ENCODE data around the gene AUH. TPM values are rescaled to one million over a fixed set of nuclear protein-coding genes. Genes with fewer than 3 reads are reported as not detected.

Gene AUH
- total and polyA plus RNA-seq, 2 donors from 2014 or later, result 31.6 to 63.5 TPM

DNA sequence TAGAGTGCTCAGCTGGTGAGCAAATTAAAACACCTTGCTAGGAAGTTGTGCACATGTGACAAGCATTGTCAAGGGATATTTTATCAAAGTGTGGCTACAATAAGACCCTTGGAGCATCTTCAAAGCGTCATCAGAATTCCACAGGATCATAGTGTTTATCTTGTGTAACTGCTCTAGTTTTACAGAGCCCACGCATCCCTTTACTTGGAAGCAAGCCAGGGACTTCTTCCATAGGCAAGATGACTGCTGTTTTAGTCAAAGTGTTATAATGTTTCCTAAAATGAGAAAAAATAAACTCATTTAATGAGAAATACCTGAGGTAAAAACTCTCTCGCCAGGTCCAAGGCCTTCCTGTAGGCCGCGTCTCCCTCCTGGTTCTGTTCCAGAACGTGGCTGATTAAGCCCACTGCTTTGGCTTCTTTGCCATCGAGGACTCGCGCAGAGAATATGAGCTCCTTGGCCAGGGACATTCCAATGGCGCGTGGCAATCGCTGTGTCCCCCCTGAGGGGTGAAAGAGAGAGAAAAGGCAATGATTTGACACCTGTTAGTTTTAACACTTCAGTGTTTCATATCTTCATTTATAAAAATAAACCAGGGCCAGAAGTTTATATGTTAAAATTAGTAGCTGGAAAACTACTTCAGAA, 141.1 kb downstream of the AUH start:
- TF ChIP-seq, protein P1, sequence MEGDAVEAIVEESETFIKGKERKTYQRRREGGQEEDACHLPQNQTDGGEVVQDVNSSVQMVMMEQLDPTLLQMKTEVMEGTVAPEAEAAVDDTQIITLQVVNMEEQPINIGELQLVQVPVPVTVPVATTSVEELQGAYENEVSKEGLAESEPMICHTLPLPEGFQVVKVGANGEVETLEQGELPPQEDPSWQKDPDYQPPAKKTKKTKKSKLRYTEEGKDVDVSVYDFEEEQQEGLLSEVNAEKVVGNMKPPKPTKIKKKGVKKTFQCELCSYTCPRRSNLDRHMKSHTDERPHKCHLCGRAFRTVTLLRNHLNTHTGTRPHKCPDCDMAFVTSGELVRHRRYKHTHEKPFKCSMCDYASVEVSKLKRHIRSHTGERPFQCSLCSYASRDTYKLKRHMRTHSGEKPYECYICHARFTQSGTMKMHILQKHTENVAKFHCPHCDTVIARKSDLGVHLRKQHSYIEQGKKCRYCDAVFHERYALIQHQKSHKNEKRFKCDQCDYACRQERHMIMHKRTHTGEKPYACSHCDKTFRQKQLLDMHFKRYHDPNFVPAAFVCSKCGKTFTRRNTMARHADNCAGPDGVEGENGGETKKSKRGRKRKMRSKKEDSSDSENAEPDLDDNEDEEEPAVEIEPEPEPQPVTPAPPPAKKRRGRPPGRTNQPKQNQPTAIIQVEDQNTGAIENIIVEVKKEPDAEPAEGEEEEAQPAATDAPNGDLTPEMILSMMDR (IDR thresholded peaks at IDR 0.05; ENCODE audit: borderline replicate concordance, extremely low read depth, insufficient read depth), result no peak
- Histone ChIP-seq H3K36me3 (ENCODE audit: control insufficient read depth in 2 of 3, insufficient read depth in 3 of 3, low read length in 3 of 3) (peaks cover 0 to 8% (median 4%) of the 10 kb centered on the region in 3 donors), H3K9ac (ENCODE audit: low read length in 3 of 3) (no peak overlapping the region), H3K4me3 (ENCODE audit: low read length in 3 of 3) (no peak overlapping the region), H3K27me3 (ENCODE audit: control insufficient read depth, insufficient read depth, low read length) (no peaks in the 10 kb centered on the region), H3K4me1 (ENCODE audit: control insufficient read depth in 2 of 3, insufficient read depth in 2 of 3, low read depth in 1 of 3, low read length in 3 of 3) (no peaks in the 10 kb centered on the region), H3K27ac (ENCODE audit: low read depth in 2 of 2, low read length in 2 of 2) (no peak overlapping the region), H3K9me3 (ENCODE audit: control insufficient read depth in 2 of 3, insufficient read depth in 1 of 3, low read length in 3 of 3) (no peaks in the 10 kb centered on the region)
- FAIRE-seq (no peak), DNase-seq (no peak)
- intact Hi-C loops (cut with DNase I), result no loop called here

DNA sequence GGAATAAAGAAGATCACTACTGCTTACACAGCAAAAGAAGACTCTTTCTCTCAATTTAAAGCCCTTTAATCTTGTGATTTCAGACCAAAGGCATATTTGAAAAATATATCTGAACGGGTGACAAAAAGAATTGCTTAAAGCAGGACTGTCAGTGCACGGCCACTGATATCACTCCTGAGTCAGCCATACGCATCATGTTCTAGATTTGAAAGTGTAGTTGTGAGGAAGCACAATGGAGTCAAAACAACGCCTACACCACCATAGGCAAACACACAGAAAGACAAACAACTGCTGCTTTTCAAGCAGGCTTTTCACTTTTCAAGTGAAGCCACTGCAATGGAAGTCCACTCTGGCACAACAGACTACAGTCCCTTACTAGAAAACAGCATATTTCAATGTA, 141.7 kb downstream of the AUH start:
- TF ChIP-seq, protein P1 (IDR thresholded peaks at IDR 0.05; ENCODE audit: borderline replicate concordance, extremely low read depth, insufficient read depth), result no peak
- H3K27me3 ChIP-seq (ENCODE audit: control insufficient read depth, insufficient read depth, low read length), result no peaks in the 10 kb centered on the region
- H3K4me1 ChIP-seq (ENCODE audit: control insufficient read depth in 2 of 3, insufficient read depth in 2 of 3, low read depth in 1 of 3, low read length in 3 of 3), result no peaks in the 10 kb centered on the region
- H3K4me3 ChIP-seq (ENCODE audit: low read length in 3 of 3), result no peak overlapping the region
- no peak overlapping the region for H3K27ac ChIP-seq (ENCODE audit: low read depth in 2 of 2, low read length in 2 of 2)
- no peaks in the 10 kb centered on the region for H3K9me3 ChIP-seq (ENCODE audit: control insufficient read depth in 2 of 3, insufficient read depth in 1 of 3, low read length in 3 of 3)
- intact Hi-C loops (cut with DNase I), result no loop called here
- FAIRE-seq (no peak), DNase-seq (no peak)
- H3K9ac ChIP-seq (ENCODE audit: low read length in 3 of 3), result no peak overlapping the region
- H3K36me3 ChIP-seq (ENCODE audit: control insufficient read depth in 2 of 3, insufficient read depth in 3 of 3, low read length in 3 of 3), result peaks cover 0 to 8% (median 4%) of the 10 kb centered on the region in 3 donors

DNA sequence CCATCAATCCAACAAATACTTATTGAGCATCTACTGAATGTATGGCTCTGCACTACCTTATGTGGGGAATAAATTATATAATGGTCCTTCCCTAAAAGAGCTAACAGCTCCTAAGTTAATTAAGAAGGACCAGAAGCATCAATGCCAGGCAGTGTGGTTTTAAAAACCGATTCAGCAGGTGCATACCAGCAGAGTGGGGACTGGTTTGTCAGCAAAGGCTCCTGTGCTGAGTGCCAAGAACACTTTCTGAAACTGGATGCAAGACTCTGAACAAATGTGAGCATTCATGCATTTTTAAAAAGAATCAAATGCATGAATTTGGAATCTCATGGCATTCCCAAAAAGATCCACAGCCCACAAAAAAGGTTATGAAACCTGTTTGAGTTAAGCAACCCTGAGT, 142.2 kb downstream of the AUH start:
- FAIRE-seq (no peak), DNase-seq (no peak)
- TF ChIP-seq, protein P1 (IDR thresholded peaks at IDR 0.05; ENCODE audit: borderline replicate concordance, extremely low read depth, insufficient read depth), result no peak
- Histone ChIP-seq H3K4me1 (ENCODE audit: control insufficient read depth in 2 of 3, insufficient read depth in 2 of 3, low read depth in 1 of 3, low read length in 3 of 3) (no peaks in the 10 kb centered on the region), H3K27ac (ENCODE audit: low read depth in 2 of 2, low read length in 2 of 2) (no peak overlapping the region), H3K36me3 (ENCODE audit: control insufficient read depth in 2 of 3, insufficient read depth in 3 of 3, low read length in 3 of 3) (peaks cover 0 to 8% (median 4%) of the 10 kb centered on the region in 3 donors), H3K4me3 (ENCODE audit: low read length in 3 of 3) (no peak overlapping the region), H3K27me3 (ENCODE audit: control insufficient read depth, insufficient read depth, low read length) (no peaks in the 10 kb centered on the region), H3K9ac (ENCODE audit: low read length in 3 of 3) (no peak overlapping the region), H3K9me3 (ENCODE audit: control insufficient read depth in 2 of 3, insufficient read depth in 1 of 3, low read length in 3 of 3) (no peaks in the 10 kb centered on the region)
- intact Hi-C loops (cut with DNase I), result no loop called here

DNA sequence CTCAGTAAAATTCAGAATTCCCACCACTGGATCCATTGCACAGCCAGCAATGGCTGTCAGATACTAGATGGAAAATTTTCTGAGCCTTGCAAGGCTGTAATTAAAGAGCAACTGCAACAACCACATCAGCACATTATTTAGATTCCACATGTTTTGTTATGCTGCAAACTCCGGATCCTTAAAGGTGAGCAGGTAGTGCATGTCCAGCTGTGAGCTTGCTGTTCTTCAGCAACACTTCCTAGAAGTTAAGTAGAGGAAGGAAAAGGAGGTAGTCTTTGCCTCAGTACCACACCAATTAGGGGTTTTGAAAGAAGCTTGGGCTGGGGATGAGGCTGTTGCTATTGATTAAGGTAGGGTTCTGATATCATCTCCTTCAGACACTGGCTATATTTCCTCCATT, 144.3 kb downstream of the AUH start:
- Histone ChIP-seq H3K27ac (ENCODE audit: low read depth in 2 of 2, low read length in 2 of 2) (no peak overlapping the region), H3K36me3 (ENCODE audit: control insufficient read depth in 2 of 3, insufficient read depth in 3 of 3, low read length in 3 of 3) (peaks cover 0 to 8% (median 4%) of the 10 kb centered on the region in 3 donors), H3K9ac (ENCODE audit: low read length in 3 of 3) (no peak overlapping the region), H3K27me3 (ENCODE audit: control insufficient read depth, insufficient read depth, low read length) (no peaks in the 10 kb centered on the region), H3K4me1 (ENCODE audit: control insufficient read depth in 2 of 3, insufficient read depth in 2 of 3, low read depth in 1 of 3, low read length in 3 of 3) (peaks cover 0 to 10% (median 4%) of the 10 kb centered on the region in 3 donors), H3K9me3 (ENCODE audit: control insufficient read depth in 2 of 3, insufficient read depth in 1 of 3, low read length in 3 of 3) (no peaks in the 10 kb centered on the region), H3K4me3 (ENCODE audit: low read length in 3 of 3) (no peak overlapping the region)
- FAIRE-seq (no peak), DNase-seq (no peak)
- TF ChIP-seq, protein P1 (IDR thresholded peaks at IDR 0.05; ENCODE audit: borderline replicate concordance, extremely low read depth, insufficient read depth), result no peak
- intact Hi-C loops (cut with DNase I), result no loop called here

Data from kidney (tissue), 14 donors.